Endometrial microvascular endothelial cells (primary cell): Measurements from ENCODE around the gene INAFM2. TPM values are rescaled to one million over a fixed set of nuclear protein-coding genes. Genes with fewer than 3 reads are reported as not detected.

ENCODE experiments used
- in situ Hi-C: cut with HindIII; loops from 2 replicates; pipeline ENCODE4 v1.10.0; 2017; ENCODE audit warnings: low sequenced_read_pairs, low pct_unique_long_range_greater_than_20kb; ENCODE audit errors: inconsistent ontology term
- total RNA-seq: library from RNA; depleted of rRNA; stranded (reverse); fragments of >200 nt; gene quantifications from one replicate; pipeline ENCODE4 v1.2.3, GENCODE V29; 2015; ENCODE audit errors: inconsistent ontology term

Gene INAFM2
- total RNA-seq, 1 donor from 2014 or later, result 15.1 TPM

GRCh38 chr15:40286061-40286532, 37.4 kb upstream of the INAFM2 start:
- in situ Hi-C loops, result no loop called here

GRCh38 chr15:40286794-40287193, 36.7 kb upstream of the INAFM2 start:
- in situ Hi-C loops, result no loop called here

GRCh38 chr15:40287505-40287904, 36.0 kb upstream of the INAFM2 start:
- in situ Hi-C loops, result no loop called here

GRCh38 chr15:40287968-40288367, 35.5 kb upstream of the INAFM2 start:
- in situ Hi-C loops, result no loop called here

- in situ Hi-C loops, result no loop called here
Observed at GRCh38 chr15:40289140-40289775, 34.2 kb upstream of the INAFM2 start.

GRCh38 chr15:40290545-40290917, 33.0 kb upstream of the INAFM2 start:
- in situ Hi-C loops, result no loop called here

- in situ Hi-C loops, result no loop called here
Observed at GRCh38 chr15:40290918-40291574, 32.4 kb upstream of the INAFM2 start.

- in situ Hi-C loops, result no loop called here
Observed at GRCh38 chr15:40292246-40292645, 31.2 kb upstream of the INAFM2 start.

- in situ Hi-C loops, result no loop called here
Observed at GRCh38 chr15:40293006-40293405, 30.5 kb upstream of the INAFM2 start.

- in situ Hi-C loops, result no loop called here
Observed at GRCh38 chr15:40293905-40294895, 29.3 kb upstream of the INAFM2 start.

- in situ Hi-C loops, result no loop called here
Observed at GRCh38 chr15:40295297-40295696, 28.2 kb upstream of the INAFM2 start.

GRCh38 chr15:40295877-40296560, 27.5 kb upstream of the INAFM2 start:
- in situ Hi-C loops, result no loop called here

GRCh38 chr15:40296561-40297230, 26.8 kb upstream of the INAFM2 start:
- in situ Hi-C loops, result no loop called here

- in situ Hi-C loops, result no loop called here
Observed at GRCh38 chr15:40297356-40297755, 26.1 kb upstream of the INAFM2 start.

- in situ Hi-C loops, result no loop called here
Observed at GRCh38 chr15:40298216-40298935, 25.1 kb upstream of the INAFM2 start.

- in situ Hi-C loops, result no loop called here
Observed at GRCh38 chr15:40300367-40300766, 23.1 kb upstream of the INAFM2 start.

- in situ Hi-C loops, result no loop called here
Observed at GRCh38 chr15:40300771-40301170, 22.7 kb upstream of the INAFM2 start.
